T-helper 1 cell treated with Interleukin-12 subunit alpha and Interleukin-12 subunit beta and Interleukin-4 antibody, amounts not matched to agents 30 μg/mL and 1 μg/mL, for 36 hours (primary cell): ENCODE data around the gene GAK.
A peak's percentile ranks its signal among the peaks of the same experiment; 100 is the strongest.

Experiments used
- H3K27ac Mint-ChIP-seq: one replicate; pipeline ENCODE4 v1.8.0; 2021; ENCODE audit warnings: mild to moderate bottlenecking, mixed read lengths
- H3K27me3 Mint-ChIP-seq: one replicate; pipeline ENCODE4 v1.8.0; 2021; ENCODE audit warnings: low read depth, mixed read lengths
- H3K36me3 Mint-ChIP-seq: one replicate; pipeline ENCODE4 v1.8.0; 2021; ENCODE audit warnings: low read depth, mixed read lengths
- H3K4me1 Mint-ChIP-seq: one replicate; pipeline ENCODE4 v1.8.0; 2021; ENCODE audit warnings: low read depth, mixed read lengths
- H3K4me3 Mint-ChIP-seq: one replicate; pipeline ENCODE4 v1.8.0; 2021; ENCODE audit warnings: mild to moderate bottlenecking, moderate library complexity, mixed read lengths
- H3K9me3 Mint-ChIP-seq: one replicate; pipeline ENCODE4 v1.8.0; 2021; ENCODE audit warnings: mixed read lengths

GAK gene

GRCh38 chr4:890036-890695, 42.0 kb downstream of the GAK start:
- no peak overlapping the region for H3K27ac Mint-ChIP-seq
- no peaks in the 10 kb centered on the region for H3K4me1 Mint-ChIP-seq
- H3K27me3 Mint-ChIP-seq, result no peaks in the 10 kb centered on the region
- H3K36me3 Mint-ChIP-seq, result peaks cover 16% of the 10 kb centered on the region
- H3K9me3 Mint-ChIP-seq, result no peaks in the 10 kb centered on the region
- no peak overlapping the region for H3K4me3 Mint-ChIP-seq

GRCh38 chr4:889516-889915, 42.6 kb downstream of the GAK start:
- peaks cover 16% of the 10 kb centered on the region for H3K36me3 Mint-ChIP-seq
- no peaks in the 10 kb centered on the region for H3K4me1 Mint-ChIP-seq
- H3K27ac Mint-ChIP-seq, result no peak overlapping the region
- no peaks in the 10 kb centered on the region for H3K9me3 Mint-ChIP-seq
- no peaks in the 10 kb centered on the region for H3K27me3 Mint-ChIP-seq
- H3K4me3 Mint-ChIP-seq, result no peak overlapping the region

GRCh38 chr4:888029-888428, 44.1 kb downstream of the GAK start:
- no peaks in the 10 kb centered on the region for H3K27me3 Mint-ChIP-seq
- H3K36me3 Mint-ChIP-seq, result peaks cover 18% of the 10 kb centered on the region
- H3K9me3 Mint-ChIP-seq, result no peaks in the 10 kb centered on the region
- no peak overlapping the region for H3K4me3 Mint-ChIP-seq
- H3K4me1 Mint-ChIP-seq, result no peaks in the 10 kb centered on the region
- no peak overlapping the region for H3K27ac Mint-ChIP-seq

GRCh38 chr4:887034-887763, 44.9 kb downstream of the GAK start:
- H3K4me3 Mint-ChIP-seq, result no peak overlapping the region
- H3K36me3 Mint-ChIP-seq, result peaks cover 18% of the 10 kb centered on the region
- no peak overlapping the region for H3K27ac Mint-ChIP-seq
- H3K27me3 Mint-ChIP-seq, result no peaks in the 10 kb centered on the region
- no peaks in the 10 kb centered on the region for H3K4me1 Mint-ChIP-seq
- no peaks in the 10 kb centered on the region for H3K9me3 Mint-ChIP-seq

GRCh38 chr4:886244-886643, 45.9 kb downstream of the GAK start:
- Mint-ChIP-seq H3K27me3 (no peaks in the 10 kb centered on the region), H3K27ac (no peak overlapping the region), H3K9me3 (no peaks in the 10 kb centered on the region), H3K4me1 (no peaks in the 10 kb centered on the region), H3K36me3 (peaks cover 20% of the 10 kb centered on the region), H3K4me3 (no peak overlapping the region)

- no peak overlapping the region for H3K27ac Mint-ChIP-seq
- H3K4me1 Mint-ChIP-seq, result peaks cover 3% of the 10 kb centered on the region
- no peak overlapping the region for H3K4me3 Mint-ChIP-seq
- H3K27me3 Mint-ChIP-seq, result no peaks in the 10 kb centered on the region
- H3K9me3 Mint-ChIP-seq, result no peaks in the 10 kb centered on the region
- H3K36me3 Mint-ChIP-seq, result peaks cover 18% of the 10 kb centered on the region
These were observed 46.8 kb downstream of the GAK start for GRCh38 chr4:885353-885752.

- peaks cover 18% of the 10 kb centered on the region for H3K36me3 Mint-ChIP-seq
- H3K4me1 Mint-ChIP-seq, result peaks cover 7% of the 10 kb centered on the region
- no peak overlapping the region for H3K27ac Mint-ChIP-seq
- no peaks in the 10 kb centered on the region for H3K27me3 Mint-ChIP-seq
- no peak overlapping the region for H3K4me3 Mint-ChIP-seq
- H3K9me3 Mint-ChIP-seq, result no peaks in the 10 kb centered on the region
These were observed 47.2 kb downstream of the GAK start for GRCh38 chr4:884896-885295.

- Mint-ChIP-seq H3K36me3 (peaks cover 23% of the 10 kb centered on the region), H3K27me3 (no peaks in the 10 kb centered on the region), H3K27ac (no peak overlapping the region), H3K4me1 (peaks cover 13% of the 10 kb centered on the region), H3K9me3 (no peaks in the 10 kb centered on the region), H3K4me3 (no peak overlapping the region)
These were observed 47.9 kb downstream of the GAK start for GRCh38 chr4:884259-884658.

GRCh38 chr4:883377-884095, 48.6 kb downstream of the GAK start:
- Mint-ChIP-seq H3K27me3 (no peaks in the 10 kb centered on the region), H3K36me3 (peaks cover 28% of the 10 kb centered on the region)

GRCh38 chr4:882646-883045, 49.5 kb downstream of the GAK start:
- Mint-ChIP-seq H3K27me3 (no peaks in the 10 kb centered on the region), H3K4me1 (peaks cover 24% of the 10 kb centered on the region), H3K36me3 (peaks cover 27% of the 10 kb centered on the region), H3K4me3 (no peak overlapping the region), H3K9me3 (no peaks in the 10 kb centered on the region), H3K27ac (no peak overlapping the region)

More at GRCh38 chr4:883377-884095, 48.6 kb downstream of the GAK start:
- Mint-ChIP-seq H3K4me1 (peaks cover 19% of the 10 kb centered on the region), H3K27ac (no peak overlapping the region), H3K9me3 (no peaks in the 10 kb centered on the region), H3K4me3 (no peak overlapping the region)

GRCh38 chr4:881709-882108, 50.4 kb downstream of the GAK start:
- peaks cover 25% of the 10 kb centered on the region for H3K36me3 Mint-ChIP-seq
- no peaks in the 10 kb centered on the region for H3K9me3 Mint-ChIP-seq
- H3K27ac Mint-ChIP-seq, result no peak overlapping the region
- peaks cover 24% of the 10 kb centered on the region for H3K4me1 Mint-ChIP-seq
- H3K27me3 Mint-ChIP-seq, result no peaks in the 10 kb centered on the region
- H3K4me3 Mint-ChIP-seq, result no peak overlapping the region

- peaks cover 25% of the 10 kb centered on the region for H3K36me3 Mint-ChIP-seq
- peaks cover 24% of the 10 kb centered on the region for H3K4me1 Mint-ChIP-seq
- H3K9me3 Mint-ChIP-seq, result no peaks in the 10 kb centered on the region
- H3K4me3 Mint-ChIP-seq, result peak overlapping the region; percentile 90
- no peaks in the 10 kb centered on the region for H3K27me3 Mint-ChIP-seq
- H3K27ac Mint-ChIP-seq, result peak overlapping the region; percentile 100
These were observed 51.3 kb downstream of the GAK start for GRCh38 chr4:880684-881405.

- Mint-ChIP-seq H3K27ac (peak overlapping the region; percentile 100), H3K4me3 (peak overlapping the region; percentile 90), H3K4me1 (peaks cover 24% of the 10 kb centered on the region), H3K9me3 (no peaks in the 10 kb centered on the region), H3K36me3 (peaks cover 30% of the 10 kb centered on the region), H3K27me3 (no peaks in the 10 kb centered on the region)
These were observed 52.4 kb downstream of the GAK start for GRCh38 chr4:879729-880077.
